GM23338 (cell line): ENCODE measurements around the gene CDH23. TPM values are rescaled to one million over a fixed set of nuclear protein-coding genes. Genes with fewer than 3 reads are reported as not detected.

Experiments
- ATAC-seq: fragments of 200-7000 bp; cut with Tn5 transposase; 3 replicates; pipeline ENCODE4 v1.9.1; 2020
- DNase-seq: peaks from one replicate; pipeline ENCODE4 v3.0.0-alpha.2; 2015; ENCODE audit warnings: low spot score
- H2AFZ ChIP-seq: fragments of 200-600 bp; sonication (generic); 2 replicates; pipeline ENCODE4 v1.8.0; 2016; ENCODE audit warnings: antibody characterized with exemption, mild to moderate bottlenecking, moderate library complexity
- H3F3A ChIP-seq: fragments of 200-600 bp; sonication (generic); replicated peaks from 2 replicates; pipeline ENCODE4 v1.8.0; 2017; ENCODE audit warnings: antibody characterized with exemption, mixed run types, low read depth
- H3K27ac ChIP-seq: fragments of 200-600 bp; sonication (generic); 2 replicates; pipeline ENCODE4 v1.6.1; 2016; ENCODE audit warnings: low read depth
- H3K27me3 ChIP-seq: fragments of 200-600 bp; sonication (generic); 2 replicates; pipeline ENCODE4 v1.8.0; 2016; ENCODE audit warnings: mild to moderate bottlenecking, mixed run types, moderate library complexity; ENCODE audit not compliant: insufficient read depth
- H3K36me3 ChIP-seq: fragments of 200-600 bp; sonication (generic); 2 replicates; pipeline ENCODE4 v1.8.0; 2016; ENCODE audit warnings: mild to moderate bottlenecking; ENCODE audit not compliant: insufficient read depth
- H3K4me1 ChIP-seq: fragments of 200-600 bp; sonication (generic); 2 replicates; pipeline ENCODE4 v1.8.0; 2016; ENCODE audit warnings: mild to moderate bottlenecking, moderate library complexity; ENCODE audit not compliant: insufficient read depth
- H3K4me2 ChIP-seq: fragments of 200-600 bp; sonication (generic); 2 replicates; pipeline ENCODE4 v1.7.1; 2017; ENCODE audit warnings: mixed run types
- H3K4me3 ChIP-seq: fragments of 200-600 bp; sonication (generic); 2 replicates; pipeline ENCODE4 v1.6.1; 2016; ENCODE audit warnings: mixed run types
- H3K79me2 ChIP-seq: fragments of 200-600 bp; sonication (generic); replicated peaks from 2 replicates; pipeline ENCODE4 v1.8.0; 2017; ENCODE audit warnings: mild to moderate bottlenecking; ENCODE audit not compliant: insufficient read depth
- H3K9me2 ChIP-seq: fragments of 200-600 bp; sonication (generic); 2 replicates; pipeline ENCODE4 v1.8.0; 2017; ENCODE audit not compliant: insufficient read depth
- H4K20me1 ChIP-seq: fragments of 200-600 bp; sonication (generic); replicated peaks from 2 replicates; pipeline ENCODE4 v1.8.0; 2017; ENCODE audit warnings: mild to moderate bottlenecking; ENCODE audit not compliant: insufficient read depth
- H3K27ac Mint-ChIP-seq: 2 replicates; pipeline ENCODE4 v1.8.0; 2020; ENCODE audit warnings: inconsistent platforms, mild to moderate bottlenecking, moderate library complexity, mixed read lengths
- H3K27me3 Mint-ChIP-seq: 3 replicates; pipeline ENCODE4 v1.8.0; 2022; ENCODE audit warnings: low read depth, mild to moderate bottlenecking, moderate library complexity, mixed read lengths, inconsistent platforms; ENCODE audit not compliant: insufficient read depth, poor library complexity
- H3K36me3 Mint-ChIP-seq: 3 replicates; pipeline ENCODE4 v1.8.0; 2021; ENCODE audit warnings: low read depth, mild to moderate bottlenecking, inconsistent platforms, moderate library complexity, mixed read lengths
- H3K4me1 Mint-ChIP-seq: 3 replicates; pipeline ENCODE4 v1.8.0; 2020; ENCODE audit warnings: mild to moderate bottlenecking, inconsistent platforms, mixed read lengths
- H3K4me3 Mint-ChIP-seq: 3 replicates; pipeline ENCODE4 v1.8.0; 2021; ENCODE audit warnings: moderate library complexity, mild to moderate bottlenecking, inconsistent platforms, mixed read lengths
- H3K9me3 Mint-ChIP-seq: 3 replicates; pipeline ENCODE4 v1.8.0; 2020; ENCODE audit warnings: moderate library complexity, mild to moderate bottlenecking, inconsistent platforms, mixed read lengths
- CREB1 ChIP-seq: fragments of 250-450 bp; sonication (Bioruptor Pico); IDR thresholded peaks from 2 replicates; pipeline ENCODE4 v1.5.0; 2020; ENCODE audit warnings: low read depth, mild to moderate bottlenecking, moderate library complexity
- EZH2 ChIP-seq: fragments of 200-600 bp; sonication (generic); IDR thresholded peaks from one replicate; pipeline ENCODE4 v1.8.0; 2017; ENCODE audit warnings: antibody characterized with exemption, mild to moderate bottlenecking, low read depth; ENCODE audit not compliant: unreplicated experiment
- EZH2phosphoT487 ChIP-seq: fragments of 200-600 bp; sonication (generic); IDR thresholded peaks from one replicate; pipeline ENCODE4 v1.8.1; 2018; ENCODE audit warnings: antibody characterized with exemption; ENCODE audit not compliant: unreplicated experiment
- JUNB ChIP-seq: IDR thresholded peaks from one replicate; pipeline ENCODE4 v1.6.1; 2016; ENCODE audit warnings: antibody characterized with exemption; ENCODE audit not compliant: unreplicated experiment
- NANOG ChIP-seq: IDR thresholded peaks from 2 replicates; pipeline ENCODE4 v1.6.1; 2016; ENCODE audit warnings: antibody characterized with exemption, borderline replicate concordance
- POLR2AphosphoS5 ChIP-seq: IDR thresholded peaks from 2 replicates; pipeline ENCODE4 v1.6.1; 2016; ENCODE audit warnings: antibody characterized with exemption, low read depth
- STAT1 ChIP-seq: IDR thresholded peaks from one replicate; pipeline ENCODE4 v1.6.1; 2016; ENCODE audit warnings: antibody characterized with exemption; ENCODE audit not compliant: unreplicated experiment
- ZNF114 ChIP-seq: fragments of 250-450 bp; sonication (Bioruptor Pico); IDR thresholded peaks from 2 replicates; pipeline ENCODE4 v1.5.0; 2020; ENCODE audit warnings: mild to moderate bottlenecking, moderate library complexity
- ZNF331 ChIP-seq: fragments of 250-450 bp; sonication (Bioruptor Pico); IDR thresholded peaks from 2 replicates; pipeline ENCODE4 v1.5.0; 2020; ENCODE audit warnings: low read depth, mild to moderate bottlenecking, moderate library complexity
- polyA plus RNA-seq: library from polyadenylated mRNA; unstranded; fragments of >200 nt; fragmentation: Nextera tagmentation; extraction: Ambion mirVana; gene quantifications from 2 replicates; pipeline ENCODE4 v1.2.1, GENCODE V29; 2016
- total RNA-seq: library from RNA; depleted of rRNA; stranded (reverse); fragments of >200 nt; shearing (Covaris generic); gene quantifications from 2 replicates; pipeline ENCODE4 v1.2.3, GENCODE V29; 2014
- TF ChIP-seq, protein P1 (sequence below), 2 experiments: fragments of 200-600 bp in 1 of 2; sonication (generic) in 1 of 2; conservative IDR thresholded peaks; 2 replicates each; pipeline versions ENCODE4 v1.5.1 to v1.6.1; 2016 to 2017; ENCODE audit warnings: antibody characterized with exemption in 2 of 2, low read depth in 2 of 2, mild to moderate bottlenecking in 2 of 2, moderate library complexity in 1 of 2
- TF ChIP-seq, protein P2 (sequence below): IDR thresholded peaks from 2 replicates; pipeline ENCODE4 v1.6.1; 2016; ENCODE audit warnings: antibody characterized with exemption
- TF ChIP-seq, protein P3 (sequence below): IDR thresholded peaks from one replicate; pipeline ENCODE4 v1.6.1; 2018; ENCODE audit warnings: antibody characterized with exemption; ENCODE audit not compliant: unreplicated experiment
- TF ChIP-seq, protein P4 (sequence below): fragments of 250-450 bp; sonication (Bioruptor Pico); IDR thresholded peaks from 2 replicates; pipeline ENCODE4 v1.5.0; 2020; ENCODE audit warnings: mild to moderate bottlenecking, moderate library complexity

CDH23 gene
- total and polyA plus RNA-seq, 2 experiments from 2014 or later = 0.95 to 4.3 TPM

DNA sequence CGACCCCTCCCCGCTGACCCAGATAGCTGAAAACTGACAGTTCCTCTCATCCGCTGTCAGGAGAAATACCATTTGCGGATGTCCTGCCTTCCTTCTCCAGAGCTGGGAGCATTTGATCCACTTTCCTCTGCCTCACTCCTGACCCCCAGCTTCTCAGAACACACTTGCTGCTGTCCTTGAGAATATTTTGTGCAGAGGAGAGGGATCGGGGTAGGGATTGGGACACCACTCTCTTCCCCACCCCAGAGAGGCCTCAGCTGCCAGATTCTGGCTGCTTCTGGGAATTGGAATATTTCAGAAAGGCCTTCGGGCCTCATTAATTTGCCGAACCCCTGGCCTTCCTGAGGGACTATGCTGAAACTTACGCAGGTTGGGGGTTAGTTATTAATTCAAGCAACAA, 225.9 kb downstream of the CDH23 start:
- peaks cover 64% of the 10 kb centered on the region for H3K4me1 Mint-ChIP-seq
- peak overlapping the region; percentile 9; the same call in 1 of the 2 replicates for H2AFZ ChIP-seq
- H3K27ac ChIP-seq = peak overlapping the region; percentile 78; the same call in 1 of the 2 replicates
- no peaks in the 10 kb centered on the region for H4K20me1 ChIP-seq
- ATAC-seq = no peak
- H3K9me2 ChIP-seq = no peaks in the 10 kb centered on the region
- peaks cover 22% of the 10 kb centered on the region for H3K27me3 Mint-ChIP-seq
- H3K79me2 ChIP-seq = no peaks in the 10 kb centered on the region
- H3K9me3 Mint-ChIP-seq = peaks cover 2% of the 10 kb centered on the region; the same call in 1 of the 3 replicates
- peaks cover 52% of the 10 kb centered on the region for H3K4me1 ChIP-seq
- peak overlapping the region; percentile 98; the same call in 1 of the 2 replicates for H3K27ac Mint-ChIP-seq
- peaks cover 20% of the 10 kb centered on the region for H3F3A ChIP-seq
- DNase-seq = no peak
- H3K4me3 ChIP-seq = peak overlapping the region; percentile 9
- H3K36me3 Mint-ChIP-seq = peaks cover 4% of the 10 kb centered on the region; the same call in 1 of the 3 replicates
- peak overlapping the region; percentile 64 for H3K4me2 ChIP-seq
- TF ChIP-seq, protein P1, sequence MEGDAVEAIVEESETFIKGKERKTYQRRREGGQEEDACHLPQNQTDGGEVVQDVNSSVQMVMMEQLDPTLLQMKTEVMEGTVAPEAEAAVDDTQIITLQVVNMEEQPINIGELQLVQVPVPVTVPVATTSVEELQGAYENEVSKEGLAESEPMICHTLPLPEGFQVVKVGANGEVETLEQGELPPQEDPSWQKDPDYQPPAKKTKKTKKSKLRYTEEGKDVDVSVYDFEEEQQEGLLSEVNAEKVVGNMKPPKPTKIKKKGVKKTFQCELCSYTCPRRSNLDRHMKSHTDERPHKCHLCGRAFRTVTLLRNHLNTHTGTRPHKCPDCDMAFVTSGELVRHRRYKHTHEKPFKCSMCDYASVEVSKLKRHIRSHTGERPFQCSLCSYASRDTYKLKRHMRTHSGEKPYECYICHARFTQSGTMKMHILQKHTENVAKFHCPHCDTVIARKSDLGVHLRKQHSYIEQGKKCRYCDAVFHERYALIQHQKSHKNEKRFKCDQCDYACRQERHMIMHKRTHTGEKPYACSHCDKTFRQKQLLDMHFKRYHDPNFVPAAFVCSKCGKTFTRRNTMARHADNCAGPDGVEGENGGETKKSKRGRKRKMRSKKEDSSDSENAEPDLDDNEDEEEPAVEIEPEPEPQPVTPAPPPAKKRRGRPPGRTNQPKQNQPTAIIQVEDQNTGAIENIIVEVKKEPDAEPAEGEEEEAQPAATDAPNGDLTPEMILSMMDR (conservative IDR thresholded peaks at IDR 0.05; ENCODE audit: low read depth in 2 of 2) = no peak
- TF ChIP-seq JUNB (no peak), CREB1 (no peak), EZH2phosphoT487 (no peak), EZH2 (no peak), STAT1 (no peak), ZNF331 (CRISPR knock-in tag) (no peak), ZNF114 (CRISPR knock-in tag) (no peak), POLR2AphosphoS5 (no peak), NANOG (no peak)
- TF ChIP-seq, protein P2, sequence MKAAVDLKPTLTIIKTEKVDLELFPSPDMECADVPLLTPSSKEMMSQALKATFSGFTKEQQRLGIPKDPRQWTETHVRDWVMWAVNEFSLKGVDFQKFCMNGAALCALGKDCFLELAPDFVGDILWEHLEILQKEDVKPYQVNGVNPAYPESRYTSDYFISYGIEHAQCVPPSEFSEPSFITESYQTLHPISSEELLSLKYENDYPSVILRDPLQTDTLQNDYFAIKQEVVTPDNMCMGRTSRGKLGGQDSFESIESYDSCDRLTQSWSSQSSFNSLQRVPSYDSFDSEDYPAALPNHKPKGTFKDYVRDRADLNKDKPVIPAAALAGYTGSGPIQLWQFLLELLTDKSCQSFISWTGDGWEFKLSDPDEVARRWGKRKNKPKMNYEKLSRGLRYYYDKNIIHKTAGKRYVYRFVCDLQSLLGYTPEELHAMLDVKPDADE = no peak
- TF ChIP-seq, protein P3, sequence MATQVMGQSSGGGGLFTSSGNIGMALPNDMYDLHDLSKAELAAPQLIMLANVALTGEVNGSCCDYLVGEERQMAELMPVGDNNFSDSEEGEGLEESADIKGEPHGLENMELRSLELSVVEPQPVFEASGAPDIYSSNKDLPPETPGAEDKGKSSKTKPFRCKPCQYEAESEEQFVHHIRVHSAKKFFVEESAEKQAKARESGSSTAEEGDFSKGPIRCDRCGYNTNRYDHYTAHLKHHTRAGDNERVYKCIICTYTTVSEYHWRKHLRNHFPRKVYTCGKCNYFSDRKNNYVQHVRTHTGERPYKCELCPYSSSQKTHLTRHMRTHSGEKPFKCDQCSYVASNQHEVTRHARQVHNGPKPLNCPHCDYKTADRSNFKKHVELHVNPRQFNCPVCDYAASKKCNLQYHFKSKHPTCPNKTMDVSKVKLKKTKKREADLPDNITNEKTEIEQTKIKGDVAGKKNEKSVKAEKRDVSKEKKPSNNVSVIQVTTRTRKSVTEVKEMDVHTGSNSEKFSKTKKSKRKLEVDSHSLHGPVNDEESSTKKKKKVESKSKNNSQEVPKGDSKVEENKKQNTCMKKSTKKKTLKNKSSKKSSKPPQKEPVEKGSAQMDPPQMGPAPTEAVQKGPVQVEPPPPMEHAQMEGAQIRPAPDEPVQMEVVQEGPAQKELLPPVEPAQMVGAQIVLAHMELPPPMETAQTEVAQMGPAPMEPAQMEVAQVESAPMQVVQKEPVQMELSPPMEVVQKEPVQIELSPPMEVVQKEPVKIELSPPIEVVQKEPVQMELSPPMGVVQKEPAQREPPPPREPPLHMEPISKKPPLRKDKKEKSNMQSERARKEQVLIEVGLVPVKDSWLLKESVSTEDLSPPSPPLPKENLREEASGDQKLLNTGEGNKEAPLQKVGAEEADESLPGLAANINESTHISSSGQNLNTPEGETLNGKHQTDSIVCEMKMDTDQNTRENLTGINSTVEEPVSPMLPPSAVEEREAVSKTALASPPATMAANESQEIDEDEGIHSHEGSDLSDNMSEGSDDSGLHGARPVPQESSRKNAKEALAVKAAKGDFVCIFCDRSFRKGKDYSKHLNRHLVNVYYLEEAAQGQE = no peak
- TF ChIP-seq, protein P4, sequence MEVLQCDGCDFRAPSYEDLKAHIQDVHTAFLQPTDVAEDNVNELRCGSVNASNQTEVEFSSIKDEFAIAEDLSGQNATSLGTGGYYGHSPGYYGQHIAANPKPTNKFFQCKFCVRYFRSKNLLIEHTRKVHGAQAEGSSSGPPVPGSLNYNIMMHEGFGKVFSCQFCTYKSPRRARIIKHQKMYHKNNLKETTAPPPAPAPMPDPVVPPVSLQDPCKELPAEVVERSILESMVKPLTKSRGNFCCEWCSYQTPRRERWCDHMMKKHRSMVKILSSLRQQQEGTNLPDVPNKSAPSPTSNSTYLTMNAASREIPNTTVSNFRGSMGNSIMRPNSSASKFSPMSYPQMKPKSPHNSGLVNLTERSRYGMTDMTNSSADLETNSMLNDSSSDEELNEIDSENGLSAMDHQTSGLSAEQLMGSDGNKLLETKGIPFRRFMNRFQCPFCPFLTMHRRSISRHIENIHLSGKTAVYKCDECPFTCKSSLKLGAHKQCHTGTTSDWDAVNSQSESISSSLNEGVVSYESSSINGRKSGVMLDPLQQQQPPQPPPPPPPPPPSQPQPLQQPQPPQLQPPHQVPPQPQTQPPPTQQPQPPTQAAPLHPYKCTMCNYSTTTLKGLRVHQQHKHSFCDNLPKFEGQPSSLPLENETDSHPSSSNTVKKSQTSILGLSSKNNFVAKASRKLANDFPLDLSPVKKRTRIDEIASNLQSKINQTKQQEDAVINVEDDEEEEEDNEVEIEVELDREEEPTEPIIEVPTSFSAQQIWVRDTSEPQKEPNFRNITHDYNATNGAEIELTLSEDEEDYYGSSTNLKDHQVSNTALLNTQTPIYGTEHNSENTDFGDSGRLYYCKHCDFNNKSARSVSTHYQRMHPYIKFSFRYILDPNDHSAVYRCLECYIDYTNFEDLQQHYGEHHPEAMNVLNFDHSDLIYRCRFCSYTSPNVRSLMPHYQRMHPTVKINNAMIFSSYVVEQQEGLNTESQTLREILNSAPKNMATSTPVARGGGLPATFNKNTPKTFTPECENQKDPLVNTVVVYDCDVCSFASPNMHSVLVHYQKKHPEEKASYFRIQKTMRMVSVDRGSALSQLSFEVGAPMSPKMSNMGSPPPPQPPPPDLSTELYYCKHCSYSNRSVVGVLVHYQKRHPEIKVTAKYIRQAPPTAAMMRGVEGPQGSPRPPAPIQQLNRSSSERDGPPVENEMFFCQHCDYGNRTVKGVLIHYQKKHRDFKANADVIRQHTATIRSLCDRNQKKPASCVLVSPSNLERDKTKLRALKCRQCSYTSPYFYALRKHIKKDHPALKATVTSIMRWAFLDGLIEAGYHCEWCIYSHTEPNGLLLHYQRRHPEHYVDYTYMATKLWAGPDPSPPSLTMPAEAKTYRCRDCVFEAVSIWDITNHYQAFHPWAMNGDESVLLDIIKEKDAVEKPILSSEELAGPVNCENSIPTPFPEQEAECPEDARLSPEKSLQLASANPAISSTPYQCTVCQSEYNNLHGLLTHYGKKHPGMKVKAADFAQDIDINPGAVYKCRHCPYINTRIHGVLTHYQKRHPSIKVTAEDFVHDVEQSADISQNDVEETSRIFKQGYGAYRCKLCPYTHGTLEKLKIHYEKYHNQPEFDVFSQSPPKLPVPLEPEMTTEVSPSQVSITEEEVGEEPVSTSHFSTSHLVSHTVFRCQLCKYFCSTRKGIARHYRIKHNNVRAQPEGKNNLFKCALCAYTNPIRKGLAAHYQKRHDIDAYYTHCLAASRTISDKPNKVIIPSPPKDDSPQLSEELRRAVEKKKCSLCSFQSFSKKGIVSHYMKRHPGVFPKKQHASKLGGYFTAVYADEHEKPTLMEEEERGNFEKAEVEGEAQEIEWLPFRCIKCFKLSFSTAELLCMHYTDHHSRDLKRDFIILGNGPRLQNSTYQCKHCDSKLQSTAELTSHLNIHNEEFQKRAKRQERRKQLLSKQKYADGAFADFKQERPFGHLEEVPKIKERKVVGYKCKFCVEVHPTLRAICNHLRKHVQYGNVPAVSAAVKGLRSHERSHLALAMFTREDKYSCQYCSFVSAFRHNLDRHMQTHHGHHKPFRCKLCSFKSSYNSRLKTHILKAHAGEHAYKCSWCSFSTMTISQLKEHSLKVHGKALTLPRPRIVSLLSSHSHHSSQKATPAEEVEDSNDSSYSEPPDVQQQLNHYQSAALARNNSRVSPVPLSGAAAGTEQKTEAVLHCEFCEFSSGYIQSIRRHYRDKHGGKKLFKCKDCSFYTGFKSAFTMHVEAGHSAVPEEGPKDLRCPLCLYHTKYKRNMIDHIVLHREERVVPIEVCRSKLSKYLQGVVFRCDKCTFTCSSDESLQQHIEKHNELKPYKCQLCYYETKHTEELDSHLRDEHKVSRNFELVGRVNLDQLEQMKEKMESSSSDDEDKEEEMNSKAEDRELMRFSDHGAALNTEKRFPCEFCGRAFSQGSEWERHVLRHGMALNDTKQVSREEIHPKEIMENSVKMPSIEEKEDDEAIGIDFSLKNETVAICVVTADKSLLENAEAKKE (CRISPR knock-in tag) = no peak
- H3K27me3 ChIP-seq = no peaks in the 10 kb centered on the region
- no peaks in the 10 kb centered on the region for H3K36me3 ChIP-seq
- H3K4me3 Mint-ChIP-seq = peak overlapping the region; percentile 65
